ENCODE measurements around the gene GDAP1L1. TPM values are rescaled to one million over a fixed set of nuclear protein-coding genes. Genes with fewer than 3 reads are reported as not detected.
"Not testable (repeated sequence)": the region's sequence is repeated elsewhere in the genome, so short reads cannot be mapped to it uniquely, and the experiment has no call there.

GDAP1L1 gene
- total RNA-seq, 4 donors from 2014 or later: not detected

- no peak for DNase-seq
- Histone ChIP-seq H3K9me3 (no peaks in the 10 kb centered on the region), H3K27ac (no peak overlapping the region), H3K36me3 (no peaks in the 10 kb centered on the region), H3K4me1 (no peaks in the 10 kb centered on the region), H3K27me3 (no peaks in the 10 kb centered on the region), H3K4me3 (no peak overlapping the region)
- TF ChIP-seq POLR2AphosphoS5 (IDR thresholded peaks at IDR 0.05): no peak
- TF ChIP-seq, protein P1, sequence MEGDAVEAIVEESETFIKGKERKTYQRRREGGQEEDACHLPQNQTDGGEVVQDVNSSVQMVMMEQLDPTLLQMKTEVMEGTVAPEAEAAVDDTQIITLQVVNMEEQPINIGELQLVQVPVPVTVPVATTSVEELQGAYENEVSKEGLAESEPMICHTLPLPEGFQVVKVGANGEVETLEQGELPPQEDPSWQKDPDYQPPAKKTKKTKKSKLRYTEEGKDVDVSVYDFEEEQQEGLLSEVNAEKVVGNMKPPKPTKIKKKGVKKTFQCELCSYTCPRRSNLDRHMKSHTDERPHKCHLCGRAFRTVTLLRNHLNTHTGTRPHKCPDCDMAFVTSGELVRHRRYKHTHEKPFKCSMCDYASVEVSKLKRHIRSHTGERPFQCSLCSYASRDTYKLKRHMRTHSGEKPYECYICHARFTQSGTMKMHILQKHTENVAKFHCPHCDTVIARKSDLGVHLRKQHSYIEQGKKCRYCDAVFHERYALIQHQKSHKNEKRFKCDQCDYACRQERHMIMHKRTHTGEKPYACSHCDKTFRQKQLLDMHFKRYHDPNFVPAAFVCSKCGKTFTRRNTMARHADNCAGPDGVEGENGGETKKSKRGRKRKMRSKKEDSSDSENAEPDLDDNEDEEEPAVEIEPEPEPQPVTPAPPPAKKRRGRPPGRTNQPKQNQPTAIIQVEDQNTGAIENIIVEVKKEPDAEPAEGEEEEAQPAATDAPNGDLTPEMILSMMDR (IDR thresholded peaks at IDR 0.05): no peak
- no peak for TF ChIP-seq POLR2A (IDR thresholded peaks at IDR 0.05)
- TF ChIP-seq EP300 (IDR thresholded peaks at IDR 0.05; ENCODE audit: low read depth): no peak
- in situ Hi-C loops (cut with MboI; ENCODE audit: low pct_ligation_motif_present in 1 of 4, low pct_unique_long_range_greater_than_20kb in 1 of 4, low sequenced_read_pairs in 3 of 4): loop anchor here in 1 of 4 donors (5.0 kb wide), 1 partner anchor 71 kb away; no protein-coding TSS in a partner anchor
- WGBS, 2 donors (ENCODE audit: low coverage in 1 of 2): 80% methylated on average over 7 of the region's 7 CpGs; no CpG with 5 or more reads in 1 of the 2 donors
- intact Hi-C loops (cut with DNase I; ENCODE audit: low total_unique reads): no loop called here
Measured at GRCh38 chr20:44231193-44231592, 15.9 kb upstream of the GDAP1L1 start.

- Histone ChIP-seq H3K4me3 (no peak overlapping the region), H3K4me1 (no peaks in the 10 kb centered on the region), H3K9me3 (no peaks in the 10 kb centered on the region), H3K36me3 (no peaks in the 10 kb centered on the region), H3K27me3 (no peaks in the 10 kb centered on the region), H3K27ac (no peak overlapping the region)
- no peak for TF ChIP-seq POLR2A (IDR thresholded peaks at IDR 0.05)
- TF ChIP-seq, protein P1 (IDR thresholded peaks at IDR 0.05): no peak
- no peak for TF ChIP-seq EP300 (IDR thresholded peaks at IDR 0.05; ENCODE audit: low read depth)
- no peak for TF ChIP-seq POLR2AphosphoS5 (IDR thresholded peaks at IDR 0.05)
- intact Hi-C loops (cut with DNase I; ENCODE audit: low total_unique reads) (no loop called here), in situ Hi-C loops (cut with MboI; ENCODE audit: low pct_ligation_motif_present in 1 of 4, low pct_unique_long_range_greater_than_20kb in 1 of 4, low sequenced_read_pairs in 3 of 4) (loop anchor here in 1 of 4 donors (5.0 kb wide), 1 partner anchor 70 kb away; no protein-coding TSS in a partner anchor)
- 86 to 94% methylated on average over 3 to 10 of the region's 10 CpGs for WGBS, 2 donors (ENCODE audit: low coverage in 1 of 2)
- DNase-seq: no peak
Measured at GRCh38 chr20:44231713-44232468, 15.2 kb upstream of the GDAP1L1 start.

DNA sequence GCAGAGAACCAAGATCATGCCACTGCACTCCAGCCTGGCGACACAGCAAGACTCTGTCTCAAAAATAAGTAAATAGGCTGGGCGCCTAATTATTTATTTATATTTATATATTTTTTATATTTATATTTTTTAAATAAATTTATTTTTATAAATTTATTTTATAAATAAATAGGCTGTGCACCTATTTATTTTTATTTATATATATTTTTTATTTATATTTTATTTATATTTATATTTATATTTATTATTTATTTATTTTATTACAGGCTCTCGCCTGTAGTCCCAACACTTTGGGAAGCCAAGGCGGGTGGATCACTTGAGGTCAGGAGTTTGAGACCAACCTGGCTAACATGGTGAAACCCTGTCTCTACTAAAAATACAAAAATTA lies 14.6 kb upstream of the GDAP1L1 start:
- H3K9me3 ChIP-seq; H3K27me3 ChIP-seq; H3K4me3 ChIP-seq; H3K4me1 ChIP-seq; H3K36me3 ChIP-seq; H3K27ac ChIP-seq; intact Hi-C loops (cut with DNase I; ENCODE audit: low total_unique reads); DNase-seq: not testable (repeated sequence)
- in situ Hi-C loops (cut with MboI; ENCODE audit: low pct_ligation_motif_present in 1 of 4, low pct_unique_long_range_greater_than_20kb in 1 of 4, low sequenced_read_pairs in 3 of 4): loop anchor here in 1 of 4 donors (5.0 kb wide), 1 partner anchor 70 kb away; no protein-coding TSS in a partner anchor
- WGBS, 2 donors (ENCODE audit: low coverage in 1 of 2): 88 to 93% methylated on average over 4 of the region's 4 CpGs

DNA sequence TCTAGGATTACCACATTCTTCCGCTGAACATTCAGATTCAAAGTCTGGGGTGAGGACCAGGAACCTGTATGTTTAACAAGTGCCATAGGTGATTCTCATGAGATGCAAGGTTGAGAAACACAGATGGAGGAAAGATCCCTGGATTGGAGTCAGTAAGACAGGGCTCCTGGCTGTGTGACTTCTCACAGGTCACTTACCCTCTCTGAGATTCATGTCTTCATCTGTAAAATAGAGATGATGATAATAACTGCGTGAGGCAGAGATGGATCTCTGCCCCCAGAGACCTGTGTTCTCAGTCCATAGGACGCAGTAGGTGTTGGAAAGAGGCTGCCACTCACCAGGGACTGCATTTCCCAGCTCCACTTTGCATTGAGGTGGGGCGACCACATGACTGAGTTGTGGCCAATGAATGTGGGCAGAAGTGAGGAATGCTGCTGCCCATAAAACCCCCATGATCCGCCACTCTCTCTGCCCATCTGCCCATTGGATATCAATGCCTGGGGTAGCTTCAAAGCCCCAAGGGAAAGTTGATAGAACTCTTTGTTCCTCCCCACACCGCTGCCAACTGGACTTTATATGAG lies 13.6 kb upstream of the GDAP1L1 start:
- no peak overlapping the region for H3K27ac ChIP-seq
- 89 to 96% methylated on average over 2 to 6 of the region's 6 CpGs for WGBS, 2 donors (ENCODE audit: low coverage in 1 of 2)
- TF ChIP-seq POLR2AphosphoS5 (IDR thresholded peaks at IDR 0.05): no peak
- no peak for TF ChIP-seq EP300 (IDR thresholded peaks at IDR 0.05; ENCODE audit: low read depth)
- TF ChIP-seq, protein P1 (IDR thresholded peaks at IDR 0.05): no peak
- no peak for TF ChIP-seq POLR2A (IDR thresholded peaks at IDR 0.05)
- H3K4me3 ChIP-seq: no peak overlapping the region
- H3K27me3 ChIP-seq: no peaks in the 10 kb centered on the region
- no peak for DNase-seq
- no peaks in the 10 kb centered on the region for H3K36me3 ChIP-seq
- in situ Hi-C loops (cut with MboI; ENCODE audit: low pct_ligation_motif_present in 1 of 4, low pct_unique_long_range_greater_than_20kb in 1 of 4, low sequenced_read_pairs in 3 of 4) (loop anchor here in 1 of 4 donors (5.0 kb wide), 1 partner anchor 69 kb away; no protein-coding TSS in a partner anchor), intact Hi-C loops (cut with DNase I; ENCODE audit: low total_unique reads) (no loop called here)
- H3K9me3 ChIP-seq: no peaks in the 10 kb centered on the region
- no peaks in the 10 kb centered on the region for H3K4me1 ChIP-seq

Measured in transverse colon (tissue), 4 donors.